Caco-2 (cell line): ENCODE measurements around the gene P3H4. TPM values are rescaled to one million over a fixed set of nuclear protein-coding genes. Genes with fewer than 3 reads are reported as not detected.

ENCODE experiments used
- BruUV-seq: library from RNA; stranded (reverse); fragments of 400-500 nt; replicated peaks from 2 replicates; lab custom pipeline; 2021; lab: Mats Ljungman, UMichigan
- CTCF ChIA-PET: fragments of 300-600 bp; sonication (Branson Sonifier 250); formaldehyde crosslinking; loops from one replicate; lab custom pipeline; 2022; ENCODE audit warnings: antibody characterized with exemption; lab: Charles Lee
- POLR2A ChIA-PET: fragments of 300-600 bp; sonication (Branson Sonifier 250); formaldehyde crosslinking; loops from one replicate; lab custom pipeline; 2022; ENCODE audit warnings: antibody characterized with exemption; lab: Charles Lee
- DNase-seq, 2 experiments: peaks; one replicate each; pipeline versions ENCODE4 v3.0.0 to v3.0.0-alpha.2; 2020 to 2022
- H3K27me3 ChIP-seq: replicated peaks from 2 replicates; pipeline ENCODE4 v1.6.0; 2011; ENCODE audit warnings: low read length; ENCODE audit not compliant: control insufficient read depth, insufficient read depth
- H3K36me3 ChIP-seq: 2 replicates; pipeline ENCODE4 v1.5.1; 2011; ENCODE audit warnings: low read length; ENCODE audit not compliant: control insufficient read depth, insufficient read depth
- H3K4me1 ChIP-seq: fragments of 250-450 bp; sonication (Bioruptor Pico); 2 replicates; pipeline ENCODE4 v1.5.1; 2020; ENCODE audit warnings: mild to moderate bottlenecking
- H3K4me3 ChIP-seq: 2 replicates; pipeline ENCODE4 v1.5.1; 2011; ENCODE audit warnings: low read depth, mild to moderate bottlenecking, control low read depth, low read length
- H3K9me3 ChIP-seq: fragments of 250-450 bp; sonication (Bioruptor Pico); 2 replicates; pipeline ENCODE4 v1.5.1; 2020; ENCODE audit warnings: mild to moderate bottlenecking, moderate library complexity
- H3K27ac Mint-ChIP-seq: one replicate; pipeline ENCODE4 v1.8.0; 2022; ENCODE audit warnings: mixed read lengths; ENCODE audit not compliant: unreplicated experiment
- H3K27me3 Mint-ChIP-seq: one replicate; pipeline ENCODE4 v1.8.0; 2022; ENCODE audit warnings: mixed read lengths; ENCODE audit not compliant: insufficient read depth, unreplicated experiment
- H3K36me3 Mint-ChIP-seq: one replicate; pipeline ENCODE4 v1.8.0; 2022; ENCODE audit warnings: mild to moderate bottlenecking, mixed read lengths; ENCODE audit not compliant: insufficient read depth, unreplicated experiment
- H3K4me1 Mint-ChIP-seq: one replicate; pipeline ENCODE4 v1.8.0; 2022; ENCODE audit warnings: low read depth, mixed read lengths; ENCODE audit not compliant: unreplicated experiment
- H3K4me3 Mint-ChIP-seq: one replicate; pipeline ENCODE4 v1.8.0; 2022; ENCODE audit warnings: mild to moderate bottlenecking, moderate library complexity, mixed read lengths; ENCODE audit not compliant: unreplicated experiment
- H3K9me3 Mint-ChIP-seq: one replicate; pipeline ENCODE4 v1.8.0; 2022; ENCODE audit warnings: mixed read lengths; ENCODE audit not compliant: unreplicated experiment
- intact Hi-C: fragments of 100-400 bp; cut with micrococcal nuclease; formaldehyde crosslinking; loops from one replicate; pipeline ENCODE4 v1.10.0; 2022; ENCODE audit not compliant: unreplicated experiment
- total RNA-seq: library from RNA; stranded (reverse); gene quantifications from 2 replicates; pipeline ENCODE4 v1.2.3, GENCODE V29; 2022
- TF ChIP-seq, protein P1 (sequence below), 2 experiments: fragments of 200-600 bp in 1 of 2; IDR thresholded peaks; 1 replicate in 1 of 2; 2 replicates in 1 of 2; pipeline versions ENCODE4 v1.5.1 to v1.8.0; 2011 to 2022; ENCODE audit warnings: antibody characterized with exemption in 1 of 2, control low read depth in 1 of 2, inconsistent platforms in 1 of 2, low read depth in 1 of 2, low read length in 1 of 2, mild to moderate bottlenecking in 1 of 2, moderate library complexity in 1 of 2; ENCODE audit not compliant: insufficient read depth in 1 of 2, severe bottlenecking in 1 of 2, unreplicated experiment in 1 of 2

P3H4 gene
- total RNA-seq, 1 experiment from 2014 or later: 39.2 TPM

DNA sequence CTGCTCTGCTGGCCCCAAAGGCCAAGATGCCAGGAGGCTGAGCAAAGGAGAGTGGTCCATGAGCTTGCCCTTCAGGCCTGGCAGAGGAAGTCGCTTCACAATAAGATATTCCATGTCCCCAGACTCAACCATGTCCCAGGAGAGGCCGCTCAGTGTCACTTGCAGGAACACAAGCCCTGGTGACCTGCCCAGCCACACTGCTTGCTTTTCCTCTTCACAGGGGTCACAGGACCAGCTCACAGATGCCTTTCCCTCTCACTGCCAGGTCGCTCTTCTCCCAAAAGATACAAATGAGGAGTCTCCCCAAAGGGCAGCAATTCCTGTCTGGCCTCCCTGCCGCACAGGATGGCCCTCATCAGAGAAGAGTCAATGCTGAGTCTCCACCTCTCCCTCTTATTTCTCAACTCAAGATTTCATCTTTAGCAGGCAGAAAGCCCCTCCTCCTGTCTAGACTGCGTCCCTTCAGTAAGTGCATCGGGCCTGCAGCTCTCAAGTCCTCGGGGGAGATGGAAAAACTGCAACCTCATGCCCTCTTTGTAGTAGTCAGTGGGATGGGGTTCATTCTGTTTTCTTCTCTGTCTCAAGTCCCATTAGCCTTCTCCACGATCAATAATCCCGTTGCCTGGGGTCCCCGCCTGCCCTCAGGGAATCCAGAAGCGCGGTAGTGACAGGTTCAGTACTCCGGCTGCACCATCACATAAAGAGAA, 30.2 kb downstream of the P3H4 start:
- peaks cover 4% of the 10 kb centered on the region for H3K36me3 ChIP-seq
- H3K27me3 ChIP-seq: no peaks in the 10 kb centered on the region
- H3K9me3 ChIP-seq: no peaks in the 10 kb centered on the region
- intact Hi-C loops: no loop called here
- CTCF ChIA-PET: interaction anchor here (0.8 kb wide), 1 partner anchor 11 kb away, joined by 6 read pairs; no protein-coding TSS in a partner anchor
- Mint-ChIP-seq H3K27ac (peak overlapping the region; percentile 0), H3K4me1 (peaks cover 14% of the 10 kb centered on the region), H3K4me3 (no peak overlapping the region), H3K9me3 (no peaks in the 10 kb centered on the region), H3K36me3 (peaks cover 95% of the 10 kb centered on the region), H3K27me3 (no peaks in the 10 kb centered on the region)
- POLR2A ChIA-PET: interaction anchor here (0.5 to 0.6 kb wide), 2 partner anchors 8 to 221 kb away, joined by 3 read pairs; no protein-coding TSS in a partner anchor
- peaks cover 39% of the 10 kb centered on the region for H3K4me1 ChIP-seq
- H3K4me3 ChIP-seq: no peak overlapping the region
- BruUV-seq: no TSS peak
- TF ChIP-seq, protein P1, sequence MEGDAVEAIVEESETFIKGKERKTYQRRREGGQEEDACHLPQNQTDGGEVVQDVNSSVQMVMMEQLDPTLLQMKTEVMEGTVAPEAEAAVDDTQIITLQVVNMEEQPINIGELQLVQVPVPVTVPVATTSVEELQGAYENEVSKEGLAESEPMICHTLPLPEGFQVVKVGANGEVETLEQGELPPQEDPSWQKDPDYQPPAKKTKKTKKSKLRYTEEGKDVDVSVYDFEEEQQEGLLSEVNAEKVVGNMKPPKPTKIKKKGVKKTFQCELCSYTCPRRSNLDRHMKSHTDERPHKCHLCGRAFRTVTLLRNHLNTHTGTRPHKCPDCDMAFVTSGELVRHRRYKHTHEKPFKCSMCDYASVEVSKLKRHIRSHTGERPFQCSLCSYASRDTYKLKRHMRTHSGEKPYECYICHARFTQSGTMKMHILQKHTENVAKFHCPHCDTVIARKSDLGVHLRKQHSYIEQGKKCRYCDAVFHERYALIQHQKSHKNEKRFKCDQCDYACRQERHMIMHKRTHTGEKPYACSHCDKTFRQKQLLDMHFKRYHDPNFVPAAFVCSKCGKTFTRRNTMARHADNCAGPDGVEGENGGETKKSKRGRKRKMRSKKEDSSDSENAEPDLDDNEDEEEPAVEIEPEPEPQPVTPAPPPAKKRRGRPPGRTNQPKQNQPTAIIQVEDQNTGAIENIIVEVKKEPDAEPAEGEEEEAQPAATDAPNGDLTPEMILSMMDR (IDR thresholded peaks at IDR 0.05; ENCODE audit: insufficient read depth in 1 of 2, low read depth in 1 of 2, low read length in 1 of 2, severe bottlenecking in 1 of 2, unreplicated experiment in 1 of 2): no peak
- DNase-seq: no peak

DNA sequence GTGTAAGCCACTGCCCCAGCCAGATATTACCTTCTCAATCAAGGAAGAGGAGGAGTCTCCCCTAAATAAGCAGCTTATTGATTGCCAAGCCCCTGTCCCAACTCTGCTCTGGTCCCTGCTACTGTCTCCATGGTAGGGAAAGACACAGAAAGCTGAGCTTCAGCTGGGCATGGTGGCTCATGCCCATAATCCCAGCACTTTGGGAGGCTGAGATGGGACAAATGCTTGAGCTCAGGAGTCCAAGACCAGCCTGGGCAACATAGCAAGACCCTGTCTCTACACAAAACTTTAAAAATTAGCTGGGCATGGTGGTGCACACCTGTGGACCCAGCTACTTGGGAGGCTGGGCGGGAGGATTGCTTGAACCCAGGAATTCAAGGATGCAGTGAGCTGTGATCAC, 31.8 kb downstream of the P3H4 start:
- Mint-ChIP-seq H3K4me1 (peaks cover 27% of the 10 kb centered on the region), H3K9me3 (no peaks in the 10 kb centered on the region)
- H3K36me3 ChIP-seq: peaks cover 4% of the 10 kb centered on the region

DNA sequence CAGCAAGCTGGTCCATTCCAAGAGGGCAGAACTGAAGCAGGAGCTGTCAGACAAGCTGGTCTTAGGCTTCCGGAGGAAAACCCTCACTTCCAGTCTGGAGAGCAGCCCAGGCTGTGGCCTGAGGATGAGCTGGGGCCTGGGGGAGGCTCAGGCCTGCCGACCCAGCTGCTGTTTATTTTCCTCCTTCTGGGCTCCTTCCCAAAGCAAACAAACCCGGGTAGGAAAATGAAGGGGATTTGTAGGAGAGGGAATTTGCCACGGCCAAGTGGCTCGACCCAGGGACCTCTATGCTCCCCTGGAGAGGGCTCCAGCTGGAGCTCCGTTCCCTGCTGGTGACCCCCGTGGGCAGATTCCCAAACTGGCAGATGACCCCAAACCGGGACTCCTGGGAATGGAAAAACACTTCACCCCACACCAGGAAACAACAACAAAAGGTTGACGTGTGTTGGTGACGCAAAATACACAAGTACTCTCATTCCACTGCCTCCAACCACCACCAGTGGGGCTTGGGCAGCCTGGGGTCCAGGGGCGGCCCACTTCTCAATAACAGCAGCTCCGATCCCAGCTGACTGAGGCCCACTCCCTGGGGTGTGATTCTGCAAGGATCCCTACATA, 34.1 kb downstream of the P3H4 start:
- DNase-seq: no peak
- TF ChIP-seq, protein P1 (IDR thresholded peaks at IDR 0.05; ENCODE audit: insufficient read depth in 1 of 2, low read depth in 1 of 2, low read length in 1 of 2, severe bottlenecking in 1 of 2, unreplicated experiment in 1 of 2): no peak
- Histone ChIP-seq H3K4me1 (peaks cover 74% of the 10 kb centered on the region), H3K9me3 (no peaks in the 10 kb centered on the region), H3K4me3 (no peak overlapping the region), H3K27me3 (no peaks in the 10 kb centered on the region), H3K36me3 (peaks cover 4% of the 10 kb centered on the region)
- no peak overlapping the region for H3K27ac Mint-ChIP-seq
- H3K36me3 Mint-ChIP-seq: peaks cover 95% of the 10 kb centered on the region
- BruUV-seq: no TSS peak
- intact Hi-C loops: no loop called here
- ChIA-PET CTCF (interaction anchor here (1.0 to 1.9 kb wide), 4 partner anchors 9 to 34 kb away, joined by 4 to 14 read pairs (median 4); partner anchors contain the start of genes JUP and P3H4), POLR2A (interaction anchor here (0.5 to 1.6 kb wide), 5 partner anchors 9 to 46 kb away, joined by 3 to 7 read pairs (median 4); partner anchors contain the start of gene JUP)
- H3K27me3 Mint-ChIP-seq: no peaks in the 10 kb centered on the region
- peaks cover 37% of the 10 kb centered on the region for H3K4me1 Mint-ChIP-seq
- H3K4me3 Mint-ChIP-seq: no peak overlapping the region
- no peaks in the 10 kb centered on the region for H3K9me3 Mint-ChIP-seq

More for the DNA sequence above, 31.8 kb downstream of the P3H4 start:
- Mint-ChIP-seq H3K27me3 (no peaks in the 10 kb centered on the region), H3K4me3 (no peak overlapping the region), H3K36me3 (peaks cover 95% of the 10 kb centered on the region), H3K27ac (peak overlapping the region; percentile 69)
- no peaks in the 10 kb centered on the region for H3K27me3 ChIP-seq
- DNase-seq: no peak
- POLR2A ChIA-PET: no interaction called here
- TF ChIP-seq, protein P1 (IDR thresholded peaks at IDR 0.05; ENCODE audit: insufficient read depth in 1 of 2, low read depth in 1 of 2, low read length in 1 of 2, severe bottlenecking in 1 of 2, unreplicated experiment in 1 of 2): no peak
- no TSS peak for BruUV-seq
- CTCF ChIA-PET: no interaction called here
- H3K9me3 ChIP-seq: no peaks in the 10 kb centered on the region
- intact Hi-C loops: no loop called here
- H3K4me3 ChIP-seq: no peak overlapping the region
- H3K4me1 ChIP-seq: peaks cover 55% of the 10 kb centered on the region
